Neural progenitor cell (in vitro differentiated cells): ENCODE results near the gene FAM50A.

Experiments used
- CTCF ChIP-seq: fragments of 200-600 bp; sonication (generic); IDR thresholded peaks from 2 replicates; pipeline ENCODE4 v1.5.1; 2017; ENCODE audit warnings: antibody characterized with exemption, mild to moderate bottlenecking
- EZH2 ChIP-seq: fragments of 200-600 bp; sonication (generic); IDR thresholded peaks from 2 replicates; pipeline ENCODE4 v1.6.1; 2017; ENCODE audit warnings: antibody characterized with exemption, mild to moderate bottlenecking, moderate library complexity
- EZH2phosphoT487 ChIP-seq: fragments of 200-600 bp; sonication (generic); IDR thresholded peaks from 2 replicates; pipeline ENCODE4 v1.6.1; 2017; ENCODE audit warnings: antibody characterized with exemption

GRCh38 chrX:154408659-154409221 lies 35.2 kb upstream of the FAM50A start:
- TF ChIP-seq EZH2phosphoT487, result no peak
- no peak for TF ChIP-seq CTCF
- no peak for TF ChIP-seq EZH2
